GM12891 (cell line): ENCODE results near the gene CCDC136.

Experiments used
- PAX5 ChIP-seq: IDR thresholded peaks from 2 replicates; pipeline ENCODE4 v1.6.1; 2011; ENCODE audit warnings: low read length, moderate library complexity, mild to moderate bottlenecking; ENCODE audit not compliant: insufficient read depth, severe bottlenecking
- POLR2A ChIP-seq: IDR thresholded peaks from 2 replicates; pipeline ENCODE4 v1.6.1; 2011; ENCODE audit warnings: low read depth, low read length, control low read depth
- POLR2AphosphoS5 ChIP-seq: IDR thresholded peaks from 2 replicates; pipeline ENCODE4 v1.6.1; 2011; ENCODE audit warnings: low read depth, low read length, control low read depth
- SPI1 ChIP-seq: IDR thresholded peaks from 2 replicates; pipeline ENCODE4 v1.6.1; 2011; ENCODE audit warnings: low read depth, low read length, control low read depth
- TAF1 ChIP-seq: IDR thresholded peaks from 2 replicates; pipeline ENCODE4 v1.6.1; 2011; ENCODE audit warnings: low read depth, low read length, control low read depth

GRCh38 chr7:128840326-128841170 lies 48.8 kb downstream of the CCDC136 start:
- TF ChIP-seq TAF1, result no peak
- no peak for TF ChIP-seq POLR2A
- no peak for TF ChIP-seq POLR2AphosphoS5
- no peak for TF ChIP-seq SPI1
- TF ChIP-seq PAX5, result no peak
